ENCODE data around the gene SPEM3.

Gene SPEM3

GRCh38 chr17:7440113-7440833 is 11.6 kb downstream of the SPEM3 start:
- no peak for DNase-seq (ENCODE audit: low read depth)
- peak overlapping the region; percentile 44 for H3K4me3 ChIP-seq (replicated peaks; ENCODE audit: low read depth, low read length)
- TF ChIP-seq CTCF (IDR thresholded peaks at IDR 0.05; ENCODE audit: low read length, missing control alignments), result no peak

- no peak overlapping the region for H3K4me3 ChIP-seq (replicated peaks; ENCODE audit: low read depth, low read length)
- peak; percentile 3 for TF ChIP-seq CTCF (IDR thresholded peaks at IDR 0.05; ENCODE audit: low read length, missing control alignments)
- no peak for DNase-seq (ENCODE audit: low read depth)
These were observed 12.2 kb downstream of the SPEM3 start for GRCh38 chr17:7440834-7441195.

GRCh38 chr17:7441266-7441665 is 12.6 kb downstream of the SPEM3 start:
- no peak for DNase-seq (ENCODE audit: low read depth)
- no peak for TF ChIP-seq CTCF (IDR thresholded peaks at IDR 0.05; ENCODE audit: low read length, missing control alignments)
- H3K4me3 ChIP-seq (replicated peaks; ENCODE audit: low read depth, low read length), result no peak overlapping the region

- H3K4me3 ChIP-seq (replicated peaks; ENCODE audit: low read depth, low read length), result no peak overlapping the region
- no peak for DNase-seq (ENCODE audit: low read depth)
- TF ChIP-seq CTCF (IDR thresholded peaks at IDR 0.05; ENCODE audit: low read length, missing control alignments), result no peak
These were observed 13.5 kb downstream of the SPEM3 start for GRCh38 chr17:7442142-7442541.

- TF ChIP-seq CTCF (IDR thresholded peaks at IDR 0.05; ENCODE audit: low read length, missing control alignments), result no peak
- H3K4me3 ChIP-seq (replicated peaks; ENCODE audit: low read depth, low read length), result no peak overlapping the region
- peak; percentile 61 for DNase-seq (ENCODE audit: low read depth)
These were observed 15.1 kb downstream of the SPEM3 start for GRCh38 chr17:7443499-7444485.

GRCh38 chr17:7444682-7445618 is 16.3 kb downstream of the SPEM3 start, which contains the start of gene CHRNB1:
Gene CHRNB1 (plus strand): TSS chr17:7445061. CDS start chr17:7445128, 67 bp downstream.
- H3K4me3 ChIP-seq (replicated peaks; ENCODE audit: low read depth, low read length), result peak within 1 kb of the TSS; percentile 34
- no peak for TF ChIP-seq CTCF (IDR thresholded peaks at IDR 0.05; ENCODE audit: low read length, missing control alignments)
- DNase-seq (ENCODE audit: low read depth), result no peak

Measured in fibroblast of pulmonary artery (primary cell).